ENCODE results near the gene ADGRG7.

The ADGRG7 gene

DNA sequence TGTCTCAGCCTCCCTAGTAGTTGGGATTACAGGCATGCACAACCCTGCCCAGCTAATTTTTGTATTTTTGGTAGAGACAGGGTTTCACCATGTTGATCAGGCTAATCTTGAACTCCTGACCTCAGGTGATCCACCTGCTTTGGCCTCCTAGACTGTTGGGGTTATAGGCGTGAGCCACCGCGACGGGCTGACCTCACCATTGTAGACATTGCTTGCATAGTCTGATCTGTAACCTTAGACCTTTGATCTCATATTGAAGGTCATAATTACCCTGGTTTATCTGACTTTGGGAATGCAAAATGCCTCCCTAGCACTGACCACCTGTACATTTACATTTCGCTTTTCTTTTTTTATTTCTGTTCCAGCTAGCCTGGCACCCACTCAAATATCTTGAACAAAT, 31.2 kb downstream of the ADGRG7 start:
- TF ChIP-seq, protein P1, sequence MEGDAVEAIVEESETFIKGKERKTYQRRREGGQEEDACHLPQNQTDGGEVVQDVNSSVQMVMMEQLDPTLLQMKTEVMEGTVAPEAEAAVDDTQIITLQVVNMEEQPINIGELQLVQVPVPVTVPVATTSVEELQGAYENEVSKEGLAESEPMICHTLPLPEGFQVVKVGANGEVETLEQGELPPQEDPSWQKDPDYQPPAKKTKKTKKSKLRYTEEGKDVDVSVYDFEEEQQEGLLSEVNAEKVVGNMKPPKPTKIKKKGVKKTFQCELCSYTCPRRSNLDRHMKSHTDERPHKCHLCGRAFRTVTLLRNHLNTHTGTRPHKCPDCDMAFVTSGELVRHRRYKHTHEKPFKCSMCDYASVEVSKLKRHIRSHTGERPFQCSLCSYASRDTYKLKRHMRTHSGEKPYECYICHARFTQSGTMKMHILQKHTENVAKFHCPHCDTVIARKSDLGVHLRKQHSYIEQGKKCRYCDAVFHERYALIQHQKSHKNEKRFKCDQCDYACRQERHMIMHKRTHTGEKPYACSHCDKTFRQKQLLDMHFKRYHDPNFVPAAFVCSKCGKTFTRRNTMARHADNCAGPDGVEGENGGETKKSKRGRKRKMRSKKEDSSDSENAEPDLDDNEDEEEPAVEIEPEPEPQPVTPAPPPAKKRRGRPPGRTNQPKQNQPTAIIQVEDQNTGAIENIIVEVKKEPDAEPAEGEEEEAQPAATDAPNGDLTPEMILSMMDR (IDR thresholded peaks at IDR 0.05; ENCODE audit: insufficient read depth, low read depth, low read length, missing control alignments): no peak
- no peak for DNase-seq (ENCODE audit: low read depth)
- no peak overlapping the region for H3K4me3 ChIP-seq (ENCODE audit: low read depth, low read length)

DNA sequence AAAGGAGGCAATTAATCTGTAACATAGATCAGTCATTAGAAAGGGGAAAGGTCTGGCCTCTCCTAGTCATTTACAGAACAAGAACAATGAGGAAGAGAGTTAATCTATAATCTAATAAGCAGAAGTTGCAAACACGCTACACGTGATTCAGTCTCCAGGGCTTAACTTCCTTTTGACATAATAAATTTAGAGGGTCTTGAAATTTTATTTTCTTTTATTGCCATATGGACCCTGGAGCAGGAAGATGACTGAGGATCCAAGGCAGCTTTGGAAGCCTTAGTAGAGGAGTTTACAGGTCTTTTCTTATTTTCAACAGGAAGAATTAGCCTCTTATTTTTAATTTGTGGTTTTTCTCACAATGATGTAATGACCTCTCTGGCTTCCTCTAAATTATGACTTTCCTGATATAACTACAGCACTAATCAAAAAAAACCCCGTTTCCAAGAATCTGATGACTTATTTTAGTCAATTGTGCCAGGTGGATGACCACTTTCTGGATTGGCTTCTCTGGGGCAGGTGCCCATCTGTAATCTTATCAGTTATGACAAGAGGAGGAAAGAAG, 32.2 kb downstream of the ADGRG7 start:
- no peak for DNase-seq (ENCODE audit: low read depth)
- H3K4me3 ChIP-seq (ENCODE audit: low read depth, low read length): no peak overlapping the region
- TF ChIP-seq, protein P1 (IDR thresholded peaks at IDR 0.05; ENCODE audit: insufficient read depth, low read depth, low read length, missing control alignments): no peak

DNA sequence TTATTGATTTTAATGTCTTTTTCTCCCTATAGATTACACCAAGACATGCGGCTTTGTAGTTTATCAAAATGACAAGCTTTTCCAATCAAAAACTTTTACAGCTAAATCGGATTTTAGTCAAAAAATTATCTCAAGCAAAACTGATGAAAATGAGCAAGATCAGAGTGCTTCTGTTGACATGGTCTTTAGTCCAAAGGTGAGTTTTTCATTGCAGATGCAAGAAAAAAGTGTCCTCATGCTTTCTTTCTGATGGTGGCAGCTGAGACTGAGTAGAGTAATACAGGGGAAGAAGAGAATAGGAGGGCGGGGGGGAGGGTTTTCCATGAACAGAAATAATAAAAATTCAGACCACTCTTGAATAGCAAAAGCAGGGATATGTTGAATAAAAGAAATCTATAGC, 36.5 kb downstream of the ADGRG7 start:
- DNase-seq (ENCODE audit: low read depth): no peak
- TF ChIP-seq, protein P1 (IDR thresholded peaks at IDR 0.05; ENCODE audit: insufficient read depth, low read depth, low read length, missing control alignments): no peak
- H3K4me3 ChIP-seq (ENCODE audit: low read depth, low read length): no peak overlapping the region

DNA sequence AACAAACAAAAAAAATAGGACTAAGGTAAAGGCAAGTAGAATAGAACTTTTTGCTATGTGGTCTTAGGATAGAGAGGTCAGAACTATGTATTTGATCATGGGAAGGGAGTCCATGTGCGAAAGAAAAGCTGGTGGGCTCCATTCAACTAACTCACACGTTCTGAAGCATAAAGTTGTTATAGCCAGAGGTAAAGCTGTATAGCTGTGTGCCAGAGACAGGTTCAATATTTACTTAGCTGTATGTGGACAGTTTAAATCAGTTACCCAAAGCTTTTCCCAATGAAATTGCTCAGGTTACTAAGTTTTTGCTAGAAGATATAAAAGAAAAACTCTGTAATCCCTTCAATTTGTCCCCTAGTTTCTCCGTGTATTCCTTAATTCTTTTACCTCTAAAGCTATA, 37.8 kb downstream of the ADGRG7 start:
- no peak for DNase-seq (ENCODE audit: low read depth)
- no peak overlapping the region for H3K4me3 ChIP-seq (ENCODE audit: low read depth, low read length)
- TF ChIP-seq, protein P1 (IDR thresholded peaks at IDR 0.05; ENCODE audit: insufficient read depth, low read depth, low read length, missing control alignments): no peak

DNA sequence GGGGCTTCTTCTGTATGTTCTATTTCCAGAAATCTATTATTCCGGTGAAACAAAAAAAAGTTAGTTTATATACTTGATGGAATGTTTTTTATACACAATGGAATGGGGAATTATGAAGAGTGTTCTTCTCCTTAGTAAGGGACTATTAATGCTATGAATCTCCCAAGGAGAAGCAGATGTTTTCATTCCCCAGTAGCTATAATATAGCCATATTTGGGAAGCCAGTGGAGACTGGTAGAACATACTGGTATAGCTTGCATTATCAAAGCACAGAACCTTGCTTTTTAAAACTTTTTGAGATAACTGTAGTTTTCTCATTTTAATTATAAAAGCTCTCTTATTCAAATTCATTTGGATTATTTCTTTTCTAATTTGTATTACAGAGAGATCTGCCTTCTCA, 38.3 kb downstream of the ADGRG7 start:
- TF ChIP-seq, protein P1 (IDR thresholded peaks at IDR 0.05; ENCODE audit: insufficient read depth, low read depth, low read length, missing control alignments): no peak
- H3K4me3 ChIP-seq (ENCODE audit: low read depth, low read length): no peak overlapping the region
- DNase-seq (ENCODE audit: low read depth): no peak

DNA sequence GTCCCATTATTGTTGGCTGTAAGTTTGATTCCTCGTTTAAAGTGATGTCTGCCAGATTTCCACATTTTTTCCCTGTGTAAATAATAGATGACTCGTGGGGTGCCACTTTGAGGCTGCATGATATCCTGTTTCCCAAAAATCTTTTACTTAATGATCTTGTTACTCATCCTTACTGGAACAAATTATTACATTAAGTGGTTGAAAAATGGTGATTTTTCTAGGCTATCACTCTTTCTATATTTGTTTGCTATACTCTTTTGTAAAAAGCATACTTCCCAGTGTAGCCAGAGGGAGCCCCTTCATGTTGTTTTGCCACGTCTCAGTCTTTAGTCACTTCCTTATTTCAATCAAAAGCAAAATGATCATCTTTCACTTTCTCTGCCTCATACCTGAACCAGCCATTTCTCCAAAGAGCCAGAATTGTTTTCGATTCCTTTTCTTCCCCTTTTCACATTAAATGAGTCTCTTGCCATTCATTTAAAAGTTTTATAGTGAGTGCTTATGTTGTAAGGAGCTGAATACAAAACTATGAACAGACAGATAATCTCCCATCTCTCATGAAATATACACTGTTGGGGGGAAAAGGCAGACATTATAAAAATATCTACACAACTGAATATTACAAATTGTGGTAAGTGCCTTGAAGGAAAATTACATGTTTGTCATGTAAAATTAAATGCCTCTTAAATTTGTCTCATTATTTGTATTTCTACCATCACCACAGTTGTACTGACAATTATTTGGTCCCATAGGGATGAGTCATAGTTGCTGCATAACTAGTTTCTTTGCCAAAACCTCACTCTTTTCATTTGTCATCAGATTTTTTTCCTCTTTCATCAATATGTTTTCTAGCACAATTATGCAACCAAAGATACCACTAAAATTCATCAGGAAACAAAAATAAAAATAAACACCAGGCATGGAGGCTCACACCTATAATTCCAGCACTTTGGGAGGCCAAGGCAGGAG, 41.5 kb downstream of the ADGRG7 start:
- TF ChIP-seq, protein P1 (IDR thresholded peaks at IDR 0.05; ENCODE audit: insufficient read depth, low read depth, low read length, missing control alignments): no peak
- peak; percentile 61 for DNase-seq (ENCODE audit: low read depth)
- H3K4me3 ChIP-seq (ENCODE audit: low read depth, low read length): no peak overlapping the region

Measured in GM12865 (cell line).